ENCODE data around the gene C1orf53. TPM values are rescaled to one million over a fixed set of nuclear protein-coding genes. Genes with fewer than 3 reads are reported as not detected.

The C1orf53 gene
- total and polyA plus RNA-seq, 9 of the 15 experiments (the other 6 are each of a cell fraction or from before 2014, with no cell fraction given) = 0.31 to 3.2 (median 2.3) TPM

GRCh38 chr1:197928849-197929336 is 26.5 kb downstream of the C1orf53 start (continued):
- TF ChIP-seq FOXP1 (CRISPR knock-in tag; IDR thresholded peaks at IDR 0.05) (no peak), PTTG1 (tag; IDR thresholded peaks at IDR 0.05; ENCODE audit: low read depth) (no peak), BCLAF1 (IDR thresholded peaks at IDR 0.05; ENCODE audit: borderline replicate concordance in 1 of 2, control insufficient read depth in 1 of 2, low read depth in 2 of 2, low read length in 1 of 2) (no peak), KLF10 (CRISPR knock-in tag; IDR thresholded peaks at IDR 0.05) (no peak), SRSF3 (IDR thresholded peaks at IDR 0.05; ENCODE audit: insufficient read depth, low read length) (no peak), MCM5 (IDR thresholded peaks at IDR 0.05; ENCODE audit: low read depth) (no peak), MAFK (IDR thresholded peaks at IDR 0.05; ENCODE audit: low read length) (no peak), ZNF165 (CRISPR knock-in tag; IDR thresholded peaks at IDR 0.05; ENCODE audit: borderline replicate concordance) (no peak), ZNF224 (CRISPR knock-in tag; IDR thresholded peaks at IDR 0.05) (no peak), ZBTB8A (IDR thresholded peaks at IDR 0.05; ENCODE audit: partially characterized antibody) (no peak), HES1 (IDR thresholded peaks at IDR 0.05; ENCODE audit: low read depth) (peak; percentile 12; the same call in 1 of the 2 replicates), PHB2 (IDR thresholded peaks at IDR 0.05; ENCODE audit: low read depth) (no peak), JUND (IDR thresholded peaks at IDR 0.05; ENCODE audit: borderline replicate concordance, low read depth, low read length) (peak; percentile 49; the same call in 1 of the 2 replicates), JUND (tag; IDR thresholded peaks at IDR 0.05; ENCODE audit: borderline replicate concordance, low read depth, low read length) (peak; percentile 35; the same call in 1 of the 3 replicates), ZNF253 (CRISPR knock-in tag; conservative IDR thresholded peaks at IDR 0.05) (no peak), NCOA1 (IDR thresholded peaks at IDR 0.05; ENCODE audit: low read depth) (0 out of 2 replicates have a peak, but pooled peaks have one; percentile 53), SMARCE1 (IDR thresholded peaks at IDR 0.05) (0 out of 2 replicates have a peak, but pooled peaks have one; percentile 33), TCF7L2 (IDR thresholded peaks at IDR 0.05; ENCODE audit: low read depth, low read length) (no peak; the same call in 1 of the 2 replicates), MTA1 (IDR thresholded peaks at IDR 0.05; ENCODE audit: borderline replicate concordance) (no peak), ZNF197 (CRISPR knock-in tag; IDR thresholded peaks at IDR 0.05; ENCODE audit: low read depth) (no peak), ELF4 (CRISPR knock-in tag; IDR thresholded peaks at IDR 0.05) (no peak)
